ENCODE measurements around the gene RNASE2. TPM values are rescaled to one million over a fixed set of nuclear protein-coding genes. Genes with fewer than 3 reads are reported as not detected.

Gene RNASE2
- total and polyA plus RNA-seq, 2 donors (not counting 3 experiments of a cell fraction or from before 2014, with no cell fraction given), result not detected

GRCh38 chr14:20997564-20997963 is 42.3 kb downstream of the RNASE2 start:
- intact Hi-C loops (cut with micrococcal nuclease), result no loop called here
- H3K4me3 ChIP-seq (replicated peaks in 1 of 3; ENCODE audit: insufficient read depth in 1 of 3, low read depth in 1 of 3, low read length in 3 of 3), result no peak overlapping the region
- no TSS peak for BruUV-seq (replicated peaks)
- DNase-seq (ENCODE audit: low read depth, low spot score) (no peak), FAIRE-seq (no peak)
- H3K4me1 ChIP-seq (ENCODE audit: control insufficient read depth, extremely low read depth, insufficient read depth, low read length), result no peaks in the 10 kb centered on the region
- no peak overlapping the region for H2AFZ ChIP-seq (ENCODE audit: low read depth, low read length)
- H3K27ac ChIP-seq (ENCODE audit: insufficient read depth, low read depth, low read length), result no peak overlapping the region
- POLR2A ChIA-PET, result no interaction called here
- dilution Hi-C loops (cut with MboI; ENCODE audit: extremely low pct_ligation_motif_present, low sequenced_read_pairs), result no loop called here
- H4K20me1 ChIP-seq (replicated peaks; ENCODE audit: control insufficient read depth, extremely low read depth, insufficient read depth, low read length), result no peaks in the 10 kb centered on the region
- H3K27me3 ChIP-seq (ENCODE audit: control insufficient read depth in 2 of 2, insufficient read depth in 2 of 2, low read length in 2 of 2), result no peaks in the 10 kb centered on the region
- no peaks in the 10 kb centered on the region for H3K79me2 ChIP-seq (ENCODE audit: control insufficient read depth, insufficient read depth, low read length)
- H3K9ac ChIP-seq (replicated peaks; ENCODE audit: extremely low read depth, insufficient read depth, low read length), result no peak overlapping the region
- TF ChIP-seq MYC (IDR thresholded peaks at IDR 0.05; ENCODE audit: low read depth, low read length) (no peak), POLR2A (IDR thresholded peaks at IDR 0.05; ENCODE audit: low read depth, low read length) (no peak), GATA2 (IDR thresholded peaks at IDR 0.05; ENCODE audit: insufficient read depth, insufficient read length, low read depth, low read length) (no peak), FOS (IDR thresholded peaks at IDR 0.05; ENCODE audit: borderline replicate concordance, insufficient read depth, low read length) (no peak), CTCF (IDR thresholded peaks at IDR 0.05; ENCODE audit: extremely low read depth in 1 of 2, insufficient read depth in 1 of 2, low read depth in 1 of 2, low read length in 2 of 2) (no peak), EZH2 (IDR thresholded peaks at IDR 0.05; ENCODE audit: borderline replicate concordance, low read depth, low read length, severe bottlenecking) (no peak), POLR2AphosphoS5 (IDR thresholded peaks at IDR 0.05; ENCODE audit: insufficient read depth, low read depth, low read length) (no peak), MAX (IDR thresholded peaks at IDR 0.05; ENCODE audit: insufficient read depth, insufficient read length) (no peak), JUN (IDR thresholded peaks at IDR 0.05; ENCODE audit: borderline replicate concordance, insufficient read depth, insufficient read length, low read depth) (no peak)
- H3K9me1 ChIP-seq (replicated peaks; ENCODE audit: control insufficient read depth, extremely low read depth, insufficient read depth, low read length), result no peaks in the 10 kb centered on the region
- H3K36me3 ChIP-seq (ENCODE audit: control insufficient read depth in 2 of 2, extremely low read depth in 1 of 2, insufficient read depth in 2 of 2, low read length in 2 of 2), result peaks cover 15 to 17% of the 10 kb centered on the region in 2 experiments
- CTCF ChIA-PET, result interaction anchor here (0.7 to 3.5 kb wide), 6 partner anchors 8 to 140 kb away, joined by 3 to 23 read pairs (median 6); no protein-coding TSS in a partner anchor
- no peaks in the 10 kb centered on the region for H3K9me3 ChIP-seq (replicated peaks; ENCODE audit: control insufficient read depth, insufficient read depth, low read length)
- H3K4me2 ChIP-seq (ENCODE audit: insufficient read depth, low read length), result no peak overlapping the region
